Colonic mucosa (tissue), 4 donors: ENCODE measurements around the gene EDNRA. TPM values are rescaled to one million over a fixed set of nuclear protein-coding genes. Genes with fewer than 3 reads are reported as not detected.

Experiments
- DNase-seq: peaks from one replicate; pipeline ENCODE4 v3.0.0-alpha.2; 2020
- H3K27ac ChIP-seq: fragments of 200-600 bp; one replicate; pipeline ENCODE4 v1.8.0; 2021
- H3K27me3 ChIP-seq: fragments of 200-600 bp; one replicate; pipeline ENCODE4 v1.8.0; 2021
- H3K36me3 ChIP-seq: fragments of 200-600 bp; one replicate; pipeline ENCODE4 v1.8.0; 2021
- H3K4me1 ChIP-seq: fragments of 200-600 bp; one replicate; pipeline ENCODE4 v1.8.0; 2021; ENCODE audit warnings: mild to moderate bottlenecking
- H3K4me3 ChIP-seq: fragments of 200-600 bp; one replicate; pipeline ENCODE4 v1.8.0; 2021
- H3K9ac ChIP-seq, 2 donors: one replicate each; pipeline ENCODE4 v1.7.0; 2013; ENCODE audit warnings: control low read depth in 2 of 2, low read depth in 2 of 2, low read length in 2 of 2
- H3K9me3 ChIP-seq: fragments of 200-600 bp; one replicate; pipeline ENCODE4 v1.8.0; 2021
- CTCF ChIP-seq: fragments of 200-600 bp; IDR thresholded peaks from one replicate; pipeline ENCODE4 v1.8.0; 2022; ENCODE audit warnings: antibody characterized with exemption, mild to moderate bottlenecking
- intact Hi-C: fragments of 100-400 bp; cut with DNase I; formaldehyde crosslinking; loops from one replicate; pipeline ENCODE4 v1.14.1; 2022
- total RNA-seq, 2 donors: library from RNA; stranded (reverse); fragmentation: NEBNext Ultra II Directional in 1 of 2; extraction: Animal tissue kit (Norgen Biotek cat#: 25700) in 1 of 2; gene quantifications; one replicate each; pipeline ENCODE4 v1.2.1, GENCODE V29; 2021
- donor health status: healthy.
- donor health status: DM: no; HTN: no; CAD: no.
- donor health status: DM: no; HTN: no; CAD: no.

Gene EDNRA
- total RNA-seq, 2 donors from 2014 or later: 0.91 to 1.8 TPM

DNA sequence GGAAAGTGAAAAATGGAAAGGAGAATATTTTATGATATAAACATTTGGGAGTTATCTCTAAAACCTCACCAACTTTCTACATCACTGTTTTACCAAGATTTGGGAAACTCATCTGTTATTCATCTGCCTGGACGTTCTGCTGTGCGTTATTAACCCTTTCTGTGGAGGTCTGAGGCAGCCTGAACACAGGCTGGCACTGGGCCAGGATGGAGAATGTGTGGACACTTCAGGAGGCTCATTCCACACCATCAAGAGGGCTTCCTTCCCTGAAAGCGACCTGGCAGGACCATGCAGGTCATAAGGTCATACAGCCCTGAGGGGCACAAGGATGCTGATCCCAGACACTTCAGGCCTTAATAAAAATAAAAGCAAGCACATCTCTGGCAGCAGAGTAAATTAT is 105.1 kb downstream of the EDNRA start:
- intact Hi-C loops: no loop called here
- no peaks in the 10 kb centered on the region for H3K36me3 ChIP-seq
- no peak for TF ChIP-seq CTCF
- H3K4me1 ChIP-seq: no peaks in the 10 kb centered on the region
- H3K9ac ChIP-seq: no peak overlapping the region
- no peaks in the 10 kb centered on the region for H3K9me3 ChIP-seq
- no peaks in the 10 kb centered on the region for H3K27me3 ChIP-seq
- H3K27ac ChIP-seq: no peak overlapping the region
- no peak overlapping the region for H3K4me3 ChIP-seq
- DNase-seq: no peak

- DNase-seq: no peak
Observed at GRCh38 chr4:147586637-147587036, 105.7 kb downstream of the EDNRA start.

GRCh38 chr4:147587041-147587440 is 106.1 kb downstream of the EDNRA start:
- no peaks in the 10 kb centered on the region for H3K4me1 ChIP-seq
- DNase-seq: no peak
- H3K9ac ChIP-seq: no peak overlapping the region
- H3K27me3 ChIP-seq: no peaks in the 10 kb centered on the region
- no peaks in the 10 kb centered on the region for H3K9me3 ChIP-seq
- no peaks in the 10 kb centered on the region for H3K36me3 ChIP-seq
- intact Hi-C loops: no loop called here
- H3K27ac ChIP-seq: no peak overlapping the region
- TF ChIP-seq CTCF: no peak
- H3K4me3 ChIP-seq: no peak overlapping the region

More at GRCh38 chr4:147586637-147587036, 105.7 kb downstream of the EDNRA start:
- H3K36me3 ChIP-seq: no peaks in the 10 kb centered on the region
- H3K27me3 ChIP-seq: no peaks in the 10 kb centered on the region
- TF ChIP-seq CTCF: no peak
- no peaks in the 10 kb centered on the region for H3K4me1 ChIP-seq
- no peak overlapping the region for H3K9ac ChIP-seq
- H3K9me3 ChIP-seq: no peaks in the 10 kb centered on the region
- intact Hi-C loops: no loop called here
- H3K4me3 ChIP-seq: no peak overlapping the region
- no peak overlapping the region for H3K27ac ChIP-seq

DNA sequence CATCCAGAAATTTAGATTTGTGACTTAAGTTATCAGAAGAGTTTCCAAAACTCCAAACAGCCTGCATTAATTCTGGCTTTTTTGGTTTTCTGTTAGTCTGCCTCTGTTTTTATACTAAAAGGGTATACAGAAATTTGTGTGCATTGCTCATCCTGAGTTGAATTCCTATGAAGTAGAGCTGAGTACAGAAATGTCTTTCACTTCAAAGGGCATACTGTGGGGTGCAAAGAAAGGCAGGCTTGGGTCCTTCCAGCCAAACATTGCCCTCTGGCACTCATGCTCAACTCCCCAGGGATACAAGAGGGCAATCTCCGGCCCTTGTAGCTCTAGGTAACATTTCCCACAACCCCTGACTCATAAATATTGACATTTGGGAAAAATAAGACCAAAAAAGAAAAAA is 108.7 kb downstream of the EDNRA start:
- no peaks in the 10 kb centered on the region for H3K27me3 ChIP-seq
- TF ChIP-seq CTCF: no peak
- H3K36me3 ChIP-seq: no peaks in the 10 kb centered on the region
- DNase-seq: no peak
- H3K4me3 ChIP-seq: no peak overlapping the region
- H3K9ac ChIP-seq: no peak overlapping the region
- intact Hi-C loops: no loop called here
- no peaks in the 10 kb centered on the region for H3K4me1 ChIP-seq
- H3K27ac ChIP-seq: no peak overlapping the region
- no peaks in the 10 kb centered on the region for H3K9me3 ChIP-seq

- Histone ChIP-seq H3K4me1 (no peaks in the 10 kb centered on the region), H3K4me3 (no peak overlapping the region), H3K9ac (no peak overlapping the region), H3K36me3 (no peaks in the 10 kb centered on the region), H3K27ac (no peak overlapping the region), H3K27me3 (no peaks in the 10 kb centered on the region), H3K9me3 (no peaks in the 10 kb centered on the region)
- TF ChIP-seq CTCF: peak; percentile 42
- DNase-seq: peak; percentile 40
- intact Hi-C loops: loop anchor here (5.0 to 10.0 kb wide), 2 partner anchors 428 to 576 kb away; no protein-coding TSS in a partner anchor
Observed at GRCh38 chr4:147590249-147590920, 109.5 kb downstream of the EDNRA start.
